GM19351 (cell line): ENCODE measurements around the gene RASSF4.
A peak's percentile ranks its signal among the peaks of the same experiment; 100 is the strongest.

Source experiments
- ATAC-seq: cut with Tn5 transposase; IDR thresholded peaks from one replicate; pipeline ENCODE4 v1.9.1; 2021; ENCODE audit warnings: mild to moderate bottlenecking, moderate library complexity; ENCODE audit not compliant: unreplicated experiment

The RASSF4 gene

DNA sequence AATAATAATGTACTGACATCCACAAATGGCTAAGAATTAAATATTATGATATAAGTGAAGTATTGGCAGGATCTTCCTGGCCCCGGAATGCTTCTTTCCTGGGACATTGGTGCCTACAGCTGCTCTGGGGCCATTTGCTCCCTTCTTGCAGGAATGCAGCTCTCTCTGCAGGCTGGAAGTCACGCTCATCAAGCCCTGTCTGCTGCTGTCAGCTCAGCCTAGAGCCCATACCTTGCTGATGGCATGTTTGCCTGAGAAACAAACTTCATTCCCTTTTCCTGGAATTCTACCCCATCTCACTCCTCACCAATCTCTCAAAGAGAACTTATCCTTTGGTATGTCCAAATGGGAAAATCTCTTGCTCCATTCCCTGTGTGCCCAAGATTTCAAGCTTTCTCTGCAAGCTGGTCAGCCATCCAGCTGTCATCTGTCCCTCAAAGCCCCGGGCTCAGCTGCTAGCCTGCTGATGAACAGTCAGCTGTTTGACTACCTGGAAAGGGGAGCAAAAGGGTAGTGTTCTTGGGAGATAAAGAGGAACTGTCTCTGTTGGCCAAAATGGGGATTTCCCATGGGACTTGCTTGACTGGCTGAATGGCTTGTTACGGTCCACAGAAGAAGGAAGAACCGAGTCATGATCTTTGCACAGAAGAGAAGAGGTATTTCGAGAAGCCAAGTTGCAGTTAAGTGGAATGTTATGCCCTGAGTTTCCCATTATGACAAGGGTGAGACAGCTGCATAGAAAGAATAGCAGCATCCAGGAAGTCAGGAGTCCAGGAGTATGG lies 12.0 kb upstream of the RASSF4 start:
- ATAC-seq: peak; percentile 68

GRCh38 chr10:44948642-44949041 lies 11.0 kb upstream of the RASSF4 start:
- ATAC-seq: no peak

GRCh38 chr10:44949127-44949802 lies 10.3 kb upstream of the RASSF4 start:
- no peak for ATAC-seq

DNA sequence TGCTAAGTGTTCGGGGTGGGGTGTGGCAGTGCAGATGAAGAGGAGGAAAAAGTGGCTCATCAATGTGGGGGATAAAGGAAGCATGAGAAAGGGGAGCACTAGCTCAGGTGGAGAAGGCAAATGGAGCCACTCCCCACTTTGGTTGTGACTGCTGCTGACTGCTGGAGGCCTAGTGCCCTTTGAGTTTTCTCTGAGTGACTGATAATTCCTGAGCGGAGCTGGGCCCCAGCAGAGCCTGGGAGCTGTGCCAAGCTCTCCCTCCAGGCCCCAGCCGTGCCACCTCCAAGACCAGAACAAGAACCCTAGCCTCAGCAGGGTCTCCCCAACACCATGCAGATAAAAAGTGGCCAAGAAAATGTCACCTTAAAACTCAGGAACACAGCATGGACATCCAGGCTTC lies 9.7 kb upstream of the RASSF4 start:
- no peak for ATAC-seq

DNA sequence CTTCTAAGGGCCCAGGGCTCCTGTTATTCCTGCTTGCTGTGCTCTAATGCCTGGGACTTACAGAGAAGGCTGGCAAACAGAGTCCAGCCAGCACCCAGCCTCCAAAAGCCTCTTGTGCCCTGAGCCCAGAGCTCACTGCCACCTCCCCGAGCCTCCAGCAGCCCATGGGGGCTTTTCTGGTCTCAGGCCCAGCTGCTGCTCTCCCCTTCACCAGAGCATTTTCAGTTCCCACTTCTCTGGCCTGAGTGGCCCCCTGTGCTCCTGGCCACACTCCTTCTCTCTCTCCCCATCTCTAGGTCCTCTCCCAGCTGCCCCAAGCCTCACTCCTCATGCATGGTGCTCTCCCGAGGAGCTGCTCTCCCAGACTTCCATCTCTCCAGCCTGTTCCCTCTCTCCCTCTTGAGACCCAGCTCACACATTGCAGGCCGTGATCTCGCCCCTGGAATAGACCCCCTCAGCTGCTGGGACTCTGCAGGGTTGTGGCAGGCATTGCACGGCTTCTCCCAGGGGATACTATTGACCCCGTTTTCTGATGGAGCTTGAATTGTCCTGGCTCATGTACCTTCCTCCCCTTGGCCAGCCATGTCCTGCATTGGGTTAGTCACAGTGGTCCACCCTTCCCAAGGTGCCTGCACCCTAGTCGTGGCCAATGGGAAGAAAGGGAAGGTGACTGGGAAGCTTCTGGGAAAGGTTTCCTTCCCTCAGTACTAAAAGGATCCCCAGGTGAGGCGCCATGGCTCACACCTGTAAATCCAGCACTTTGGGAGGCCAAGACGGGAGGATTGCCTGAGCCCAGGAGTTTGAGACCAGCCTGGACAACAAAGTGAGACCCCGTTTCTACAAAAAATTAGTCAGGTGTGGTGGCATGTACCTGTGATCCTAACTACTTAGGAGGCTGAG lies 9.0 kb upstream of the RASSF4 start:
- ATAC-seq: no peak

DNA sequence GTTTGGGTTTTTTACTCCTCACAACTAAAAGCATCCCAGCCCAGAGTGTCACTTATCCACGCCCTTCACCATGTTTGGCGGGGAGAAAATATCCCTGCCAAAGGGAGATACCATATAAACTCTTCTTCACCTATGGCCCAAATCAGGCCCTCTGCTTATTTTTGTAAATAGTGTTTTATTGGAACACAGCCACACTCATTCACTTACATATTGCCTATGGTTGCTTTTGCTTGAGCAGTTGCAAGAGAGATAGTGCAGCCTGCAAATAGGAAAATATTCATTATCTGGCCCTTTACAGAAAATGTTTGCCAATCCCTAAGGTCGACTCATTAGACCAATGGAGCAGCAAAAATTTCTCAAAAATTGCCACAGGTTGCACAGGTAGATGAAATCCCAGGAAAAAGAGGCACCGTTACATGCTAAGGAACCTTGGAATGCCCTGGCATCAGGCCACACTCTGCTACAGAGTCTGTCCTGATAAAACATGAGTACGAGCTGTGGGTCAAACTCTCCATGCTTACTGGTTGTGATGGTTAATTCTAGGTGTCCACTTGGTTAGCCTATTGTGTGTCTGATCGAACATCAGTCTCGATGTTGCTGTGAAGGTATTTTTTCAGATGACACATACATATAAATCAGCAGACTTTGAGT lies 7.9 kb upstream of the RASSF4 start:
- no peak for ATAC-seq

GRCh38 chr10:44952779-44953231 lies 6.8 kb upstream of the RASSF4 start:
- no peak for ATAC-seq

- ATAC-seq: no peak
Observed at GRCh38 chr10:44954042-44954441, 5.6 kb upstream of the RASSF4 start.

DNA sequence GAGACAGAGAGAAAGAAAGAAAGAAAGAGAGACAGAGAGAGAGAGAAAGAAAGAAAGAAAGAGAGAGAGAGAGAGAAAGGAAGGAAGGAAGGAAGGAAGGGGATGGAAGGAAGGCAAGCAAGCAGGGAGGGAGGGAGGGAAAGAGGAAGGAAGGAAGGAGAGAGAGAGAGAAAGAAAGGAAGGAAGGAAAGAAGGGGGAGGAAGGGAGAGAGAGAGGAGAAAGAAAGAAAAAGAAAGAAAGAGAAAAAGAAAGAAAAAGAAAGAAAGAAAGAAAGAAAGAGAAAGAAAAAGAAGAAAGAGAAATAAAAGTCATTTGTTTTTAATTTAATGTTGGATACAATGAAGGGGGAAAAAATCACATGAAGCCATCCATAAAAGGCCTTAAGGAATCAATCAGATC lies 4.6 kb upstream of the RASSF4 start:
- no peak for ATAC-seq

DNA sequence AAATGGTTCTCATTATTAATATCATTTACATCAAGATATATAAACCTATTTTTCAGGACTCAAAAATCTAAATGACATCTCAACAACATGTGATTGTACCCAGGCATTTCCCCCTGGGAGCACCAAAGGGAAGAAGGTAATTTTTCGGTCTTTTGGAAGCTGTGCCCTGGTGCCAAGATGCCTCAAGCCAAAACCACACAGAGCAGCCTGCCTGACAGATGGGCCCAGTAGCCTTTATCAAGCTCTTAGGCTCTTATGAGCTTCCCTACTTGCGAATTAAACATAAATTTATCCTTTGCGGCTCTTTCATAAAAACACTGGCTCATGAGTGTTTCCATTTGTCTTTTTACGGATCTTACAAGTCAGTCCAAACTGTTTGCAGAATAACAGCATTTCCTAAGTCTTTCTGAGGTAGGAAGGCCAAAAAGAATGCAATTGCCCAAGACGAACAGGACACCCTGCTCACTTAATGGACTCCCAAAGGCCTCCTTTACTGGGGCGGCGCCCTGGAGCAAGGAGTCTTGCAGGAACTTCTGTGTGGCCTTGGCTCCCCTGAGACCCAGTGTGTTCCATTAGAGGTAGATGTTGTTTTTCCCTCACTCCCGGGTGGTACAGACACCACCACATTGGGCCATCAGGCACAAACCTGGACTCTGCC lies 4.1 kb upstream of the RASSF4 start:
- ATAC-seq: no peak

DNA sequence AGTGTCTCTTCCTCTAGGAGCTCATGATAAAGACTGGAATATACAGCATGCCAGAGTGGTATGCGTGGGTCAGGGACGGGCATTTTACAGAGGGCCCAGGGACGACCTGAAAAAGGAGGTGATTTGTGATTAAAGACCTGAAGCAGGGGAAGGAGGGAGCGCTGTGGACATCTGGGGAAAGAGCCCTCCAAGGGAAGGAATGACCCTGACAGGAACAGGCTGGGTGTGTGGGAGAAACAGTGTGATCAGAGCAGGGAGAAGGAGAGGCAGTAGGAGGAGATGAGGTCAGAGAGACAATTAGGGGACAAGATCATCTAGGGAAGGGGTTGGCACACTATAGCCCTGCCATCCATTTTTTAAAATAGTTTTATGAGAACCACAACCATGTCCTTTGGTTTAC lies 3.4 kb upstream of the RASSF4 start:
- ATAC-seq: no peak

DNA sequence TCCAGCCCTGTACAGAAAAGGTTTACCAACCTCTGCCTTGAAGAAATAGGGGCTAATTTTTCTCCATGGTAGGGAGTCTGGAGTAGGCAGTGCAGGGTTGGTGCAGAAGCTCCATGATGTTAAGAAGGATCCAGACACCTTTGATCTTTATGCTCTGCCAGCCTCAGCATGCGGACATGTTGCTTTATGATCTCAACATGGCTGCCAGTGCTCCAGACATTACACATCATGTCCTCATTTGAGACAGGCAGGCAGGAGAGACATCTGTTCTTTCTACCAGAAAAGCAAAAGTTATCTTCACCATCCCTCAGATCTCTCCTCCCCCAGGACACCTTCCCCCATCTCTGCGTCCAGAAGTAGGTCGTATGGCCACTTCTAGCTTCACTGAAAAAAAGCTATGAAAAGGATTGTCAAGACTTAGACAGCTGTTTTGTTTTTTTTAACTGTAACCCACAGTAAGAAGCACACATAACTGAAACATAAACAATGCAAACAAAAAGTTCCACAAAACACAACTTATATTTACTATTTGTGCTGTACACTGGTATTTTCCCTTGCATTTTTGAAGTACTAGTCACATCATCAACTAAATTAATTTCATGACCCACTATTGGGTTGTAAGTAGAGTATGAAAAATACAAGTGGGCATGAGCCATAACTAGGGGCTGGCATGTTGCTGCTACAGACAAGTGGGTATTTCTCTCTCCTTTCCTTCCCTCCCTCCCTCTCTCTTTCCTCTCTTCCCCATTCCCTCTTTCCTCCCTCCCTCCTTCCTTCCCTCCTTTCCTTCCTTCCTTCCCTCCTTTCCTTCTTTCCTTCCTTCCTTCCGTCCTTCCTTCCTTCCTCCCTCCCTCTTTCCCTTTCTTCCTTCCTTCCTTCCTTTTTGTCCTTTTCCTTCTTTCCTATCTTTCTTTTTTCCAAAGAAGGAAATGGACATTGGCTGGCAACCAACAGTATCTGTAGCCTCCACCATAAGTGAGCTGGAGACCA lies 2.6 kb upstream of the RASSF4 start:
- no peak for ATAC-seq

DNA sequence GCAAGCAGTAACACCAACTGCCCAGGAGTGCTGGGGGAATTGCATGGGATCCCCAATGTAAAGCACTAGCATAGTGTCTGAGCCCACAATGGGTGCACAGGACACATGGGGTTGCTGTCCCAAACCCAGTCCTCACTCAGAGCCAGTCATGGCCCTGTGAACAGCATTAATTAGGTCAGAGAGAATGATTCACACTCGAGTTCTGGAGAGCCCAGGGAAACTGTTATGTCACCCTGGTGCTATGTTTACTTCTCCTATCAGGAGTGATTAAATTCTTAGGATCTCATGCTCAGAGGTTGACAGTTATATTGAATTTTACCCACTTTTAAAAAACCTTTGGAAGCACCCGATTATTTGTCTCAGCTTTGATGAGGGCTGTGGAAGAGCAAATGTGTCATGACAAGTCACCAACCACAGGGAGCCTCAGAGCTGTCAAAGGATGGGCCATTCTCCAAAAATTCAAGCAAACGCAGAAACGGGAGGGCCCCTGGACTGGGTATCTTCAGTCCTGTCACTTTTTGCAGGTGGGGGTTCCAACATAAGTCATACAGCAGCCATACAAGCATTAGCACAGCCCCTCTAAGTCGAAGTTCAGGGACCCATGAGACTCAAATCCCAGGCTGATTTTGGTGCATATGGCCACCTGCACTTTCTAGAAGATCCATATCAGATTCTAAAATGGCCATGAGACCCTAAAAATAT lies 1.3 kb upstream of the RASSF4 start:
- no peak for ATAC-seq

GRCh38 chr10:44958898-44959246 lies 730 bp upstream of the RASSF4 start:
- no peak for ATAC-seq

DNA sequence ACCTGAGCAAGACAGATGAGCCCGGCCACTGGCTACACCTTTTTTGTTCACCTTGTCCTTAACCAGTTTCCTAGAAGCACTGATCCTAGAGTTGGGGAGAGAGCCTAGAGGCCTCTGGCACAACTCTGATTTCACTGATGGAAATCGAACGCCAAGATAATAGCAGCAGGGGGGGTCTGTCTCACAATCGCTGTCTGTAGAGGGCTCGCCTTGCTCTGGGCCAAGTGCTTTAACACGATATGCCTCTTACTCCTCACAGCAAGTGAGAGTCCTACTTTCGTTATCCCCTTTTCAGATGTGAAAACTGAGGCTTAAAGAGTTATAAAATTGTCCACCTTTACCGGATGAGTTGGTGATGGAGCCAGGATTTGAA lies 472 bp downstream of the RASSF4 start:
- ATAC-seq: no peak

DNA sequence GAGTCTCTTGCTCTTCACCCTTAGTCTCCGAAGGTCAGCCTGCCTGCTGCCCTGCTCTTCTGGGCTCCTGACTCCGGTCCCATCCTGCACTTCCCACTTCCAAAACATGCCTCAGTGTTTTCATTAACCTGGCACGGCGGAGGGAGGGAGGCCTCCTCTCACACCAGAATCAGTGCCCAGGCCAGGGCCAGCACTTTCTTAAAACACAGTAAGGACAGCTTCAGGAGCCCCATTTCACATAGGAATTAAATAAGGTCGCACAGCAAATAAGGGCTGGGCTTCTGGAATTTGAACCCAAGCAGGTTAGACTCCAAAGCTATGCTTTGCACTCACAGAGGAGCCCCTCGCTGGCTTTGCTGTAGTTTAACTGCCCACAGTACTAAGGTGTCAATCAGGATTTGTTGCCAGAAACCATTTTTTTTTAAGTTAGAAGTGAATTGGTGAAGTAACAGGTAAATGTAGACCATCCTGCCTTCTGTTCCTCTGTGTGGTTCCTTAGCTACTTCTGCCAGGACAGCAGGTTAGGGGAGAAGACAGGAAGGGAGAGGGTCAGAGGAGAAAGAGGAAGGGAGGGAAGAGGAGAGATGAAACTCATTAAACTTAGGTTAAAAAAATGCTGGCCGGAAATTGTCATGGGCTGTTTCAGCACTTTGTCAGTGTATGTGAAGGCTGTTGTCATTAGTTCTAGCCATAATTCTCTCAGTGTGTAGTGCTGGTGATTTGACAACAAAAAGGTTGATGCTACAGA lies 1.1 kb downstream of the RASSF4 start:
- no peak for ATAC-seq

GRCh38 chr10:44961230-44961571 lies 1.6 kb downstream of the RASSF4 start:
- no peak for ATAC-seq
